Suppressor macrophage treated with lipopolysaccharide for 1 hour (primary cell): ENCODE results near the gene SMPDL3B.
A peak's percentile ranks its signal among the peaks of the same experiment; 100 is the strongest.

Experiments
- DNase-seq, 3 donors: peaks; one replicate each; pipeline ENCODE4 v3.0.0-alpha.2; 2020 to 2022

Gene SMPDL3B

GRCh38 chr1:27940870-27941560 lies 6.2 kb downstream of the SMPDL3B start:
- DNase-seq: no peak

GRCh38 chr1:27941671-27942540 lies 7.1 kb downstream of the SMPDL3B start:
- no peak for DNase-seq

GRCh38 chr1:27945020-27945419 lies 10.2 kb downstream of the SMPDL3B start:
- no peak for DNase-seq

- DNase-seq: no peak
Observed at GRCh38 chr1:27949027-27949426, 14.2 kb downstream of the SMPDL3B start.

GRCh38 chr1:27951396-27951795 lies 16.6 kb downstream of the SMPDL3B start:
- no peak for DNase-seq

GRCh38 chr1:27952147-27952546 lies 17.3 kb downstream of the SMPDL3B start:
- DNase-seq: no peak

GRCh38 chr1:27954186-27954585 lies 19.4 kb downstream of the SMPDL3B start:
- DNase-seq: no peak

- no peak for DNase-seq
Observed at GRCh38 chr1:27955076-27955475, 20.3 kb downstream of the SMPDL3B start.

- no peak for DNase-seq
Observed at GRCh38 chr1:27956761-27957160, 22.0 kb downstream of the SMPDL3B start.

GRCh38 chr1:27957655-27958054 lies 22.9 kb downstream of the SMPDL3B start:
- no peak for DNase-seq

GRCh38 chr1:27958513-27958912 lies 23.7 kb downstream of the SMPDL3B start:
- no peak for DNase-seq

- DNase-seq: peak; percentile 89 to 95 (median 90)
Observed at GRCh38 chr1:27959792-27960603, 25.2 kb downstream of the SMPDL3B start, which contains the start of gene XKR8. Gene XKR8, plus strand, starts transcription at chr1:27959973. Its CDS starts 97 bp downstream, at chr1:27960070.

GRCh38 chr1:27960762-27961645 lies 26.2 kb downstream of the SMPDL3B start:
- DNase-seq: peak; percentile 22 to 27 (median 24)

GRCh38 chr1:27961646-27962221 lies 26.9 kb downstream of the SMPDL3B start:
- no peak for DNase-seq

GRCh38 chr1:27963393-27963792 lies 28.6 kb downstream of the SMPDL3B start:
- DNase-seq: no peak

- no peak for DNase-seq
Observed at GRCh38 chr1:27966402-27967105, 31.8 kb downstream of the SMPDL3B start.

- DNase-seq: no peak
Observed at GRCh38 chr1:27967106-27967883, 32.5 kb downstream of the SMPDL3B start.

- no peak for DNase-seq
Observed at GRCh38 chr1:27967884-27968466, 33.2 kb downstream of the SMPDL3B start.

GRCh38 chr1:27968692-27969091 lies 33.9 kb downstream of the SMPDL3B start:
- peak; percentile 47 to 69 (median 50) for DNase-seq

- peak; percentile 11 to 28 (median 19) for DNase-seq
Observed at GRCh38 chr1:27970401-27970800, 35.6 kb downstream of the SMPDL3B start.
